Neural progenitor cell (in vitro differentiated cells): Measurements from ENCODE around the gene SPRING1. TPM values are rescaled to one million over a fixed set of nuclear protein-coding genes. Genes with fewer than 3 reads are reported as not detected.

Experiments used
- DNase-seq: peaks from one replicate; pipeline ENCODE4 v3.0.0-alpha.2; 2016; ENCODE audit warnings: low spot score
- H2AFZ ChIP-seq: fragments of 200-600 bp; sonication (generic); replicated peaks from 2 replicates; pipeline ENCODE4 v1.6.1; 2016; ENCODE audit warnings: antibody characterized with exemption
- H3F3A ChIP-seq: fragments of 200-600 bp; sonication (generic); 2 replicates; pipeline ENCODE4 v1.6.1; 2016; ENCODE audit warnings: antibody characterized with exemption, low read depth
- H3K27ac ChIP-seq: fragments of 200-600 bp; sonication (generic); 2 replicates; pipeline ENCODE4 v1.5.1; 2016; ENCODE audit warnings: mild to moderate bottlenecking
- H3K27me3 ChIP-seq: fragments of 200-600 bp; sonication (generic); 2 replicates; pipeline ENCODE4 v1.6.1; 2016; ENCODE audit warnings: mild to moderate bottlenecking, moderate library complexity
- H3K36me3 ChIP-seq: fragments of 200-600 bp; sonication (generic); 2 replicates; pipeline ENCODE4 v1.5.1; 2016
- H3K4me1 ChIP-seq: fragments of 200-600 bp; sonication (generic); 2 replicates; pipeline ENCODE4 v1.6.1; 2016; ENCODE audit warnings: mixed run types
- H3K4me2 ChIP-seq: fragments of 200-600 bp; sonication (generic); 2 replicates; pipeline ENCODE4 v1.6.1; 2016
- H3K4me3 ChIP-seq: fragments of 200-600 bp; sonication (generic); 2 replicates; pipeline ENCODE4 v1.5.1; 2016
- H3K79me2 ChIP-seq: fragments of 200-600 bp; sonication (generic); 2 replicates; pipeline ENCODE4 v1.6.1; 2016; ENCODE audit warnings: low read depth
- H3K9ac ChIP-seq: fragments of 200-600 bp; sonication (generic); 2 replicates; pipeline ENCODE4 v1.6.1; 2016
- H3K9me3 ChIP-seq: fragments of 200-600 bp; sonication (generic); 2 replicates; pipeline ENCODE4 v1.5.1; 2016; ENCODE audit warnings: low read depth
- H4K20me1 ChIP-seq: fragments of 200-600 bp; sonication (generic); 2 replicates; pipeline ENCODE4 v1.6.1; 2016; ENCODE audit warnings: low read depth
- H3K27ac Mint-ChIP-seq: 3 replicates; pipeline ENCODE4 v1.8.0; 2021; ENCODE audit warnings: mixed read lengths
- H3K27me3 Mint-ChIP-seq: 2 replicates; pipeline ENCODE4 v1.8.0; 2022; ENCODE audit warnings: low read depth, mild to moderate bottlenecking, inconsistent platforms, moderate library complexity, mixed read lengths; ENCODE audit not compliant: insufficient read depth
- H3K36me3 Mint-ChIP-seq: 3 replicates; pipeline ENCODE4 v1.8.0; 2021; ENCODE audit warnings: mixed read lengths
- H3K4me1 Mint-ChIP-seq: 3 replicates; pipeline ENCODE4 v1.8.0; 2021; ENCODE audit warnings: mixed read lengths
- H3K4me3 Mint-ChIP-seq: 3 replicates; pipeline ENCODE4 v1.8.0; 2021; ENCODE audit warnings: mild to moderate bottlenecking, moderate library complexity, mixed read lengths
- H3K9me3 Mint-ChIP-seq: 3 replicates; pipeline ENCODE4 v1.8.0; 2020; ENCODE audit warnings: mixed read lengths
- CTCF ChIP-seq: fragments of 200-600 bp; sonication (generic); IDR thresholded peaks from 2 replicates; pipeline ENCODE4 v1.5.1; 2017; ENCODE audit warnings: antibody characterized with exemption, mild to moderate bottlenecking
- EZH2 ChIP-seq: fragments of 200-600 bp; sonication (generic); IDR thresholded peaks from 2 replicates; pipeline ENCODE4 v1.6.1; 2017; ENCODE audit warnings: antibody characterized with exemption, mild to moderate bottlenecking, moderate library complexity
- EZH2phosphoT487 ChIP-seq: fragments of 200-600 bp; sonication (generic); IDR thresholded peaks from 2 replicates; pipeline ENCODE4 v1.6.1; 2017; ENCODE audit warnings: antibody characterized with exemption
- total RNA-seq: library from RNA; depleted of rRNA; stranded (reverse); fragments of >200 nt; gene quantifications from 2 replicates; pipeline ENCODE4 v1.2.3, GENCODE V29; 2015; ENCODE audit warnings: low replicate concordance

SPRING1 gene
- total RNA-seq, 1 donor from 2014 or later = 40.4 TPM

GRCh38 chr12:116717466-116718437 is 20.1 kb downstream of the SPRING1 start:
- no peak for DNase-seq
- Mint-ChIP-seq H3K4me1 (peaks cover 78% of the 10 kb centered on the region), H3K9me3 (no peaks in the 10 kb centered on the region), H3K4me3 (peak overlapping the region; percentile 66), H3K36me3 (peaks cover 19% of the 10 kb centered on the region), H3K27me3 (no peaks in the 10 kb centered on the region), H3K27ac (peak overlapping the region; percentile 74)
- Histone ChIP-seq H3K4me2 (no peak overlapping the region), H2AFZ (no peak overlapping the region), H3K79me2 (peaks cover 2% of the 10 kb centered on the region), H3K36me3 (no peaks in the 10 kb centered on the region), H3K9ac (no peak overlapping the region), H3K27ac (no peak overlapping the region), H3K9me3 (no peaks in the 10 kb centered on the region), H3K4me3 (no peak overlapping the region), H3K4me1 (peaks cover 8% of the 10 kb centered on the region), H4K20me1 (peaks cover 10% of the 10 kb centered on the region), H3F3A (no peaks in the 10 kb centered on the region), H3K27me3 (no peaks in the 10 kb centered on the region)
- TF ChIP-seq EZH2 (no peak), EZH2phosphoT487 (no peak), CTCF (no peak)

- peaks cover 19% of the 10 kb centered on the region for H3K4me1 ChIP-seq
- H3K4me2 ChIP-seq = no peak overlapping the region
- Mint-ChIP-seq H3K4me1 (peaks cover 76% of the 10 kb centered on the region), H3K27ac (no peak overlapping the region), H3K36me3 (peaks cover 16% of the 10 kb centered on the region), H3K9me3 (no peaks in the 10 kb centered on the region), H3K4me3 (no peak overlapping the region), H3K27me3 (peaks cover 12% of the 10 kb centered on the region)
- H3K9me3 ChIP-seq = no peaks in the 10 kb centered on the region
- TF ChIP-seq EZH2 (no peak), CTCF (no peak), EZH2phosphoT487 (no peak)
- no peak overlapping the region for H3K27ac ChIP-seq
- peaks cover 13% of the 10 kb centered on the region for H3K27me3 ChIP-seq
- peaks cover 9% of the 10 kb centered on the region for H4K20me1 ChIP-seq
- no peak overlapping the region for H2AFZ ChIP-seq
- peaks cover 13% of the 10 kb centered on the region for H3F3A ChIP-seq
- H3K79me2 ChIP-seq = no peaks in the 10 kb centered on the region
- H3K4me3 ChIP-seq = no peak overlapping the region
- no peak overlapping the region for H3K9ac ChIP-seq
- DNase-seq = no peak
- H3K36me3 ChIP-seq = no peaks in the 10 kb centered on the region
Observed at GRCh38 chr12:116714175-116714574, 23.7 kb downstream of the SPRING1 start.

DNA sequence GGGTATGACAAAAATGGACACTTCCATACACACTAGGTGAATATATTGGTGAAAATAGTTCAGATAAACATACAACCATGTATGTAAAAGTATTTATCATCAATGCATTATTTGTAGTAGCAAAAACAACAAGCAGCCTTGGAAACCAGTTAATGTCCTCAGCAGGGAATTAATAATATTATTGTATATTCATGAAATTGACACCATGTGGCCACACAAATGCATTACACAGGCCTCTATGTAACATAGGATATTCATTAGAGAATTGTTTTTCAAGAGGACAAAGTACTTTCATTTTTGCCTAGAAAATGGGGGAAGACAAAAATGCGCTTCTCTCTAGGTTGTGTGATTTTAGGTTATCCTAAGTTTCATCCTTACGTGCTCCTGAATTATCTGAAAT is 24.3 kb downstream of the SPRING1 start:
- Histone ChIP-seq H2AFZ (no peak overlapping the region), H3K27ac (no peak overlapping the region), H3F3A (peaks cover 18% of the 10 kb centered on the region), H3K79me2 (no peaks in the 10 kb centered on the region), H3K4me1 (peaks cover 20% of the 10 kb centered on the region), H4K20me1 (peaks cover 6% of the 10 kb centered on the region), H3K36me3 (no peaks in the 10 kb centered on the region), H3K27me3 (peaks cover 15% of the 10 kb centered on the region), H3K9me3 (no peaks in the 10 kb centered on the region), H3K4me3 (no peak overlapping the region), H3K4me2 (no peak overlapping the region), H3K9ac (no peak overlapping the region)
- peaks cover 16% of the 10 kb centered on the region for H3K36me3 Mint-ChIP-seq
- H3K4me1 Mint-ChIP-seq = peaks cover 76% of the 10 kb centered on the region
- H3K9me3 Mint-ChIP-seq = no peaks in the 10 kb centered on the region
- peaks cover 15% of the 10 kb centered on the region for H3K27me3 Mint-ChIP-seq
- DNase-seq = no peak
- no peak overlapping the region for H3K4me3 Mint-ChIP-seq
- no peak overlapping the region for H3K27ac Mint-ChIP-seq
- TF ChIP-seq EZH2phosphoT487 (no peak), CTCF (no peak), EZH2 (no peak)
